Measurements from ENCODE around the gene CBX5.
A peak's percentile ranks its signal among the peaks of the same experiment; 100 is the strongest.

GRCh38 chr12:54279632-54280467 lies at the start of gene CBX5:
- TF ChIP-seq CTCF (IDR thresholded peaks at IDR 0.05): no peak
- TF ChIP-seq POLR2A (IDR thresholded peaks at IDR 0.05): peak; percentile 57 to 92 (median 90)

Measured in body of pancreas (tissue), 4 donors.